ENCODE results near the gene CLNK. TPM values are rescaled to one million over a fixed set of nuclear protein-coding genes. Genes with fewer than 3 reads are reported as not detected.

The CLNK gene
- total RNA-seq, 1 experiment from 2014 or later: not detected

GRCh38 chr4:10607206-10607605, 77.4 kb downstream of the CLNK start:
- DNase-seq (ENCODE audit: low read depth, low spot score): no peak
- Histone ChIP-seq H3K4me1 (ENCODE audit: control insufficient read depth in 1 of 2, insufficient read depth in 2 of 2, low read length in 2 of 2) (peaks cover 10 to 12% of the 10 kb centered on the region in 2 experiments), H4K20me1 (ENCODE audit: insufficient read depth) (no peaks in the 10 kb centered on the region), H3K4me2 (ENCODE audit: low read length) (no peak overlapping the region), H3K9me2 (ENCODE audit: insufficient read depth) (no peaks in the 10 kb centered on the region), H2AFZ (ENCODE audit: low read depth, low read length, poor library complexity, severe bottlenecking) (no peak overlapping the region), H3K36me3 (ENCODE audit: control insufficient read depth in 1 of 2, insufficient read depth in 2 of 2, low read length in 2 of 2) (no peaks in the 10 kb centered on the region), H3K27me3 (ENCODE audit: insufficient read depth, low read length) (no peaks in the 10 kb centered on the region), H3K27ac (ENCODE audit: low read depth, low read length) (no peak overlapping the region), H3K9me3 (ENCODE audit: control insufficient read depth in 1 of 2, insufficient read depth in 1 of 2, low read depth in 1 of 2, low read length in 2 of 2) (no peaks in the 10 kb centered on the region), H3K9ac (ENCODE audit: low read length) (no peak overlapping the region), H3K79me2 (ENCODE audit: insufficient read depth, low read length) (no peaks in the 10 kb centered on the region), H3K4me3 (replicated peaks in 1 of 2; ENCODE audit: low read depth in 1 of 2, low read length in 2 of 2) (no peak overlapping the region)
- POLR2A ChIA-PET: no interaction called here
- CTCF ChIA-PET: no interaction called here
- TF ChIP-seq POLR2A (IDR thresholded peaks at IDR 0.05; ENCODE audit: borderline replicate concordance, extremely low read depth, insufficient read depth, insufficient read length) (no peak), SIN3A (IDR thresholded peaks at IDR 0.05; ENCODE audit: low read depth) (no peak), FOSL1 (IDR thresholded peaks at IDR 0.05; ENCODE audit: low read depth) (no peak), ZNF274 (IDR thresholded peaks at IDR 0.05; ENCODE audit: low read depth, low read length) (no peak), SRF (IDR thresholded peaks at IDR 0.05; ENCODE audit: low read depth) (no peak), CBX3 (IDR thresholded peaks at IDR 0.05; ENCODE audit: low read depth) (no peak), EZH2 (IDR thresholded peaks at IDR 0.05) (no peak), ZFX (IDR thresholded peaks at IDR 0.05) (no peak), POLR2AphosphoS5 (IDR thresholded peaks at IDR 0.05; ENCODE audit: low read depth, low read length) (no peak)
- TF ChIP-seq, protein P1, sequence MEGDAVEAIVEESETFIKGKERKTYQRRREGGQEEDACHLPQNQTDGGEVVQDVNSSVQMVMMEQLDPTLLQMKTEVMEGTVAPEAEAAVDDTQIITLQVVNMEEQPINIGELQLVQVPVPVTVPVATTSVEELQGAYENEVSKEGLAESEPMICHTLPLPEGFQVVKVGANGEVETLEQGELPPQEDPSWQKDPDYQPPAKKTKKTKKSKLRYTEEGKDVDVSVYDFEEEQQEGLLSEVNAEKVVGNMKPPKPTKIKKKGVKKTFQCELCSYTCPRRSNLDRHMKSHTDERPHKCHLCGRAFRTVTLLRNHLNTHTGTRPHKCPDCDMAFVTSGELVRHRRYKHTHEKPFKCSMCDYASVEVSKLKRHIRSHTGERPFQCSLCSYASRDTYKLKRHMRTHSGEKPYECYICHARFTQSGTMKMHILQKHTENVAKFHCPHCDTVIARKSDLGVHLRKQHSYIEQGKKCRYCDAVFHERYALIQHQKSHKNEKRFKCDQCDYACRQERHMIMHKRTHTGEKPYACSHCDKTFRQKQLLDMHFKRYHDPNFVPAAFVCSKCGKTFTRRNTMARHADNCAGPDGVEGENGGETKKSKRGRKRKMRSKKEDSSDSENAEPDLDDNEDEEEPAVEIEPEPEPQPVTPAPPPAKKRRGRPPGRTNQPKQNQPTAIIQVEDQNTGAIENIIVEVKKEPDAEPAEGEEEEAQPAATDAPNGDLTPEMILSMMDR (IDR thresholded peaks at IDR 0.05 in 2 of 3, conservative IDR thresholded peaks at IDR 0.05 in 1 of 3; ENCODE audit: borderline replicate concordance in 1 of 3, insufficient read depth in 1 of 3, low read depth in 2 of 3, low read length in 2 of 3): no peak
- TF ChIP-seq, protein P2, sequence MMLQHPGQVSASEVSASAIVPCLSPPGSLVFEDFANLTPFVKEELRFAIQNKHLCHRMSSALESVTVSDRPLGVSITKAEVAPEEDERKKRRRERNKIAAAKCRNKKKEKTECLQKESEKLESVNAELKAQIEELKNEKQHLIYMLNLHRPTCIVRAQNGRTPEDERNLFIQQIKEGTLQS (IDR thresholded peaks at IDR 0.05): no peak
- BruUV-seq (replicated peaks): no TSS peak
- RAD21 ChIA-PET (ENCODE audit: low non-redundant PET in 1 of 2, low total read pairs in 2 of 2, uncharacterized antibody in 2 of 2, unreplicated experiment in 2 of 2): interaction anchor here in 1 of 2 experiments (0.7 kb wide), 1 partner anchor 107 kb away, joined by 5 read pairs; no protein-coding TSS in a partner anchor
- intact Hi-C loops (cut with micrococcal nuclease): no loop called here
- ATAC-seq: no peak

Data from HCT116 (cell line).